Ishikawa (cell line): ENCODE data around the gene ASB13.

ENCODE experiments used
- CEBPB ChIP-seq: IDR thresholded peaks from 2 replicates; pipeline ENCODE4 v1.6.1; 2012
- CREB1 ChIP-seq: IDR thresholded peaks from 2 replicates; pipeline ENCODE4 v1.6.1; 2012; ENCODE audit warnings: low read depth
- EGR1 ChIP-seq: IDR thresholded peaks from 2 replicates; pipeline ENCODE4 v1.6.1; 2012
- EP300 ChIP-seq: IDR thresholded peaks from 2 replicates; pipeline ENCODE4 v1.6.1; 2012; ENCODE audit warnings: borderline replicate concordance
- FOXM1 ChIP-seq: IDR thresholded peaks from 2 replicates; pipeline ENCODE4 v1.6.1; 2012; ENCODE audit warnings: low read depth, borderline replicate concordance
- NFIC ChIP-seq: IDR thresholded peaks from 2 replicates; pipeline ENCODE4 v1.6.1; 2012
- RAD21 ChIP-seq: IDR thresholded peaks from 2 replicates; pipeline ENCODE4 v1.6.1; 2012; ENCODE audit warnings: low read depth
- TAF1 ChIP-seq: IDR thresholded peaks from 2 replicates; pipeline ENCODE4 v1.6.1; 2012; ENCODE audit warnings: low read depth, mild to moderate bottlenecking
- TCF12 ChIP-seq: IDR thresholded peaks from 2 replicates; pipeline ENCODE4 v1.6.1; 2012; ENCODE audit warnings: low read depth
- TEAD4 ChIP-seq: IDR thresholded peaks from 2 replicates; pipeline ENCODE4 v1.6.1; 2012
- YY1 ChIP-seq: IDR thresholded peaks from 2 replicates; pipeline ENCODE4 v1.6.1; 2012; ENCODE audit warnings: low read depth
- ZBTB7A ChIP-seq: IDR thresholded peaks from 2 replicates; pipeline ENCODE4 v1.6.1; 2012; ENCODE audit warnings: low read depth
- TF ChIP-seq, protein P1 (sequence below): IDR thresholded peaks from 2 replicates; pipeline ENCODE4 v1.6.1; 2012; ENCODE audit warnings: low read depth, mild to moderate bottlenecking
- TF ChIP-seq, protein P2 (sequence below): IDR thresholded peaks from 2 replicates; pipeline ENCODE4 v1.6.1; 2012
- TF ChIP-seq, protein P3 (sequence below): IDR thresholded peaks from 2 replicates; pipeline ENCODE4 v1.6.1; 2012

ASB13 gene

DNA sequence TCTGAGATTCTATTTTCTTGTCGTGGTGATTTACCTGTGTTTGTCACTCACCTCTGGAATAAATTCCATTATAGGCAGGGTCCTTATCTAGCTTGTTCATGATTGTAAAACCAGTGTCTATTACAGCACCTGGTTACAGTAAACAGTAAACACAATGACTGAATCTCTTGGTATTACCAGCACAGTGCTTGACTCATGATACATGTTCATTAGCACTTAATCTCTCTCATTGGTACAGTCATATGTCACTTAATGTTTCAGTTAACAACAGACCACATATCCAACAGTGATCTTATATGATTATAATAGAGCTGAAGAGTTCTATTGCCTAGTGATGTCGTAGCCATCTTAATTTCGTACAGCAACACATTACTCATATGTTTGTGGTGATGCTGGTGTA is 16.7 kb upstream of the ASB13 start:
- TF ChIP-seq, protein P1, sequence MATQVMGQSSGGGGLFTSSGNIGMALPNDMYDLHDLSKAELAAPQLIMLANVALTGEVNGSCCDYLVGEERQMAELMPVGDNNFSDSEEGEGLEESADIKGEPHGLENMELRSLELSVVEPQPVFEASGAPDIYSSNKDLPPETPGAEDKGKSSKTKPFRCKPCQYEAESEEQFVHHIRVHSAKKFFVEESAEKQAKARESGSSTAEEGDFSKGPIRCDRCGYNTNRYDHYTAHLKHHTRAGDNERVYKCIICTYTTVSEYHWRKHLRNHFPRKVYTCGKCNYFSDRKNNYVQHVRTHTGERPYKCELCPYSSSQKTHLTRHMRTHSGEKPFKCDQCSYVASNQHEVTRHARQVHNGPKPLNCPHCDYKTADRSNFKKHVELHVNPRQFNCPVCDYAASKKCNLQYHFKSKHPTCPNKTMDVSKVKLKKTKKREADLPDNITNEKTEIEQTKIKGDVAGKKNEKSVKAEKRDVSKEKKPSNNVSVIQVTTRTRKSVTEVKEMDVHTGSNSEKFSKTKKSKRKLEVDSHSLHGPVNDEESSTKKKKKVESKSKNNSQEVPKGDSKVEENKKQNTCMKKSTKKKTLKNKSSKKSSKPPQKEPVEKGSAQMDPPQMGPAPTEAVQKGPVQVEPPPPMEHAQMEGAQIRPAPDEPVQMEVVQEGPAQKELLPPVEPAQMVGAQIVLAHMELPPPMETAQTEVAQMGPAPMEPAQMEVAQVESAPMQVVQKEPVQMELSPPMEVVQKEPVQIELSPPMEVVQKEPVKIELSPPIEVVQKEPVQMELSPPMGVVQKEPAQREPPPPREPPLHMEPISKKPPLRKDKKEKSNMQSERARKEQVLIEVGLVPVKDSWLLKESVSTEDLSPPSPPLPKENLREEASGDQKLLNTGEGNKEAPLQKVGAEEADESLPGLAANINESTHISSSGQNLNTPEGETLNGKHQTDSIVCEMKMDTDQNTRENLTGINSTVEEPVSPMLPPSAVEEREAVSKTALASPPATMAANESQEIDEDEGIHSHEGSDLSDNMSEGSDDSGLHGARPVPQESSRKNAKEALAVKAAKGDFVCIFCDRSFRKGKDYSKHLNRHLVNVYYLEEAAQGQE: no peak
- TF ChIP-seq ZBTB7A (no peak), CREB1 (no peak), NFIC (no peak), CEBPB (no peak), EGR1 (no peak), RAD21 (no peak), EP300 (no peak), YY1 (no peak), FOXM1 (no peak), TCF12 (no peak)
- TF ChIP-seq, protein P2, sequence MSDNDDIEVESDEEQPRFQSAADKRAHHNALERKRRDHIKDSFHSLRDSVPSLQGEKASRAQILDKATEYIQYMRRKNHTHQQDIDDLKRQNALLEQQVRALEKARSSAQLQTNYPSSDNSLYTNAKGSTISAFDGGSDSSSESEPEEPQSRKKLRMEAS: no peak

DNA sequence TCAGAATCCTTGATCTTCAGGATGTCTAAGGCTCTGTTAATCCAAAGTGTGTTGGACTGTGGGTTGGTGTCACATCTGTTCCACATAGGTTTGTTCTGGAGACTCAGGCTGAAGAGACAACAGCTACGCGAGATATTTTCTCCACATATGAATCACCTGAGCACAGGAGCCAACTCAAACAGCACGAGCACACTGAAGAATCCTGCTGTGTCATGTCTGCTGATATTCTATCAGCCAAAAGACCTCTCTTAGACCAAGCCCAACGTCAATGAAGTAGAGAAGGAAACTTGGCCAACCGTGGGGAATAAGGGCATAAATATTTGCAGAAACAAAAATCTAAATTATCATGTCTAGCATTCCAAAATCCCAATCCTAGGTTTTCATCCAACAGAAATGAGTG is 15.5 kb upstream of the ASB13 start:
- TF ChIP-seq FOXM1: no peak
- TF ChIP-seq, protein P1: no peak

DNA sequence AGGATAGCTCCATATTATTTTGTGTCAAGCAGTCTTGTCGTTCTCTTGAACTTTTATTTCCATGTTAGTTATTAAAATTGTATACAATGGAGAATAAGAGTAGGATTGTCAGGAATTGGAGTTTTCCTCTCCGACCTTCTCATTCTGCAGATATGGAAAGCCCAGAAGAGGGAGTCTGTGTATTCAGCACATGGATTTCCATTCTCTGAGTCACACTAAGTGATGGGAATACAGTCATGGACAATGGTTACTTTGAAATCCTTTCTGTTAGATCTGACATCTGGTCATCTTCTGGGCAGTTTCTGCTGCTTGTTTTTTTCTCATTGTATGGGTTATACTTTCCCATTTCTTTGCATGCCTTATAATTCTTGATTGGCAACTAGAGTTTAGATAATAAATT is 13.2 kb upstream of the ASB13 start:
- no peak for TF ChIP-seq EP300
- no peak for TF ChIP-seq CREB1
- TF ChIP-seq ZBTB7A: no peak
- TF ChIP-seq, protein P2: no peak
- TF ChIP-seq NFIC: no peak
- TF ChIP-seq, protein P3, sequence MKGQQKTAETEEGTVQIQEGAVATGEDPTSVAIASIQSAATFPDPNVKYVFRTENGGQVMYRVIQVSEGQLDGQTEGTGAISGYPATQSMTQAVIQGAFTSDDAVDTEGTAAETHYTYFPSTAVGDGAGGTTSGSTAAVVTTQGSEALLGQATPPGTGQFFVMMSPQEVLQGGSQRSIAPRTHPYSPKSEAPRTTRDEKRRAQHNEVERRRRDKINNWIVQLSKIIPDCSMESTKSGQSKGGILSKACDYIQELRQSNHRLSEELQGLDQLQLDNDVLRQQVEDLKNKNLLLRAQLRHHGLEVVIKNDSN: no peak

DNA sequence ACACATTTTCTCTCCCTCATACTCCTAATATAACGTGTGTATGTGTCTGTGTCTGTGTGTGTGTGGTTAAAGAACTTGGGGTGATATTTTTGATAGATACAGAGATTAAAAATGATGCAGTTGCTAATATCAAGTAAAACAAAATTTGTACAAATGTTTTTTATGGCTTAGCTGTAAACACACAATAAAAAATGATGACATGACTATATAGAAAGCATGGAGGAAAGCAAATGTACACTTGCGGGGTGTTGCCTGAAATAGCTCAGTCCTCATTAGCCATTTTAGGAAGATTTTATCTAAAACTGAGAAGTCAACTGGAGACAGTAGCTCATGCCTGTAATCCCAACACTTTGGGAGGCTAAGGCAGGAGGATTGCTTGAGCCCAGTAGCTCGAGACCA is 12.6 kb upstream of the ASB13 start:
- TF ChIP-seq FOXM1 (no peak), YY1 (no peak), ZBTB7A (no peak), RAD21 (no peak), EGR1 (no peak), CREB1 (no peak), TCF12 (no peak), EP300 (no peak), CEBPB (no peak), NFIC (no peak), TAF1 (no peak), TEAD4 (no peak)
- TF ChIP-seq, protein P3: no peak
- TF ChIP-seq, protein P1: no peak
- TF ChIP-seq, protein P2: no peak

DNA sequence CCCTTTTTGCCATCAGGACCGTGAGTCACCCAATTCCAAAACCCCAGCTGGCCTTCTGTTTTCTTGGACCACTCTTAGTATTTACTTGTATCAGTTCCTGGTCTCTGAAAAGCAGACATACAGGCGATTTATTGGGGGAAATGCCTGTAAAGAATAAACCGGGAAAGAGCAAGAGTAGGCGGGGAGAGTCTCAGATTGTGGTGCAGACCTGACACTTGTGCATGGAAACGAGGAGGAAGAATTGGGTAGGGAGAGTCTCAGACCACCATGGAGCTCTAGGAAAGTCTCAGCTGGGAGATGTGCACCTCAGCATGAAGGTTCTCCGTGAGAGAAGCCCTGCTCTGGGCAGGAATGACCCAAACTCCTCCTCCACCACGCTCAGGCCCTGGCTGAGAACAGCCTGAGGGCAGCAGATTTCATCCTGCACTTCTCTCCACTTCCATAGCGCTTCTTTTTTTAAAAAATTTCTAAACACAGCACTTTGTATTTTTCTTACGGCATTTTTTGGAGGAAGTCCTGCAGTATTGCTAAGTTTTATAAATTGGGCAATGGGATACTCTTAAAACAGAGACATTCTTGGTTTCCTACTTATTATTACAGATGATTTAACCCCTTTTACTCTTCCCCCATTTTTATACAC is 12.1 kb upstream of the ASB13 start:
- TF ChIP-seq TEAD4: no peak
